CD4-positive, alpha-beta T cell treated with Interleukin-15 for 4 hours (primary cell): Measurements from ENCODE around the gene STARD10.

Source experiments
- DNase-seq: peaks from one replicate; pipeline ENCODE4 v3.0.0-alpha.2; 2020; ENCODE audit warnings: low spot score

Gene STARD10

GRCh38 chr11:72705442-72706365, 88.1 kb downstream of the STARD10 start:
- DNase-seq, result no peak

GRCh38 chr11:72704783-72705265, 89.0 kb downstream of the STARD10 start:
- DNase-seq, result no peak
